HS-27A (cell line): Measurements from ENCODE around the gene ASCC3.
A peak's percentile ranks its signal among the peaks of the same experiment; 100 is the strongest.
"Not testable (repeated sequence)": the region's sequence is repeated elsewhere in the genome, so short reads cannot be mapped to it uniquely, and the experiment has no call there.

ENCODE experiments used
- DNase-seq: peaks from one replicate; pipeline ENCODE4 v3.0.0-alpha.2; 2012; ENCODE audit warnings: low read depth, missing footprints

The ASCC3 gene

DNA sequence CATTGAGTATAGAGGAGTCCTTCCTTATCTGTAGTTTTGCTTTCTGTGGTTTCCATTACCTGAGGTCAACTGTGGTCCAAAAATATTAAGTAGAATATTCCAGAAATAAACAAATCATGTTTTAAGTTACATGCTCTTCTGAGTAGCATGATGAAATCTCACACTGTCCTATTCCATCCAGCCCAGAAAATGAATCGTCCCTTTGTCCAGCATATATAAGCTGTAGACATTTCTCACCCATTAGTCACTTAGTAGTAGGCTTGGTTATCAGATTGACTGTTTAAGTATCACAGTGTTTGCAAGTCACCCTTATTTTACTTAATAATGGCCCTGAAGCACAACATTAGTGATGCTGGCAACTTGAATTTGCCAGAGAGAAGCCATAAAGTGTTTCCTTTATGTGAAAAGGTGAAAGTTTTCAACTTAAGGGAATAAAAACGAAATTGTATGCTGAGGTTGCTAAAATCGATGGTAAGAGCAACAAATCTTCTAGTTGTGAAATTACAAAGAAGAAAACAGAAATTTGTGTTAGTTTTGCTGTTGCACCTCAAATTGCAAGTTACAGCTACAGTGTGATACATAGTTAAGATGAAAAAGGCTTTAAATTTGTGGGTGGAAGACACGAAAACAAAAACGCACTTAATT lies 217.8 kb downstream of the ASCC3 start:
- peak; percentile 24 for DNase-seq

DNA sequence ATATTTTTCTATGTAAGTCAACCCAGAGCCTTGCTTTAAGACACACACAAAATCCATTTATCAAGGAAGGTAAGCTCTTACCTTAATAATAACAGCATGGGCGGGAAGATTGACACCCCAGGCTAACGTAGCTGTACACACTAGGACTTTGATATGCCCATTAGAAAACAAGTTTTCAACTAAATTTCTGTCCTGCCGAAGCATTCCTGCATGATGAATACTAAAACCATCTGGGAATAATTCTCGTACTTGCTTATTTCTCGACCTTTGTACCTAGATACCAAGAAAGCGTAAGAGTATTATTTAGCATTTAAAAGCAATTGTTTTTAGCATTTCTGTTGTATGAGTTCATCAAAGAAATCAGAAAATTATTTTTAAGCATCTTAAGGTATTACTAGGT lies 218.9 kb downstream of the ASCC3 start:
- DNase-seq: no peak

DNA sequence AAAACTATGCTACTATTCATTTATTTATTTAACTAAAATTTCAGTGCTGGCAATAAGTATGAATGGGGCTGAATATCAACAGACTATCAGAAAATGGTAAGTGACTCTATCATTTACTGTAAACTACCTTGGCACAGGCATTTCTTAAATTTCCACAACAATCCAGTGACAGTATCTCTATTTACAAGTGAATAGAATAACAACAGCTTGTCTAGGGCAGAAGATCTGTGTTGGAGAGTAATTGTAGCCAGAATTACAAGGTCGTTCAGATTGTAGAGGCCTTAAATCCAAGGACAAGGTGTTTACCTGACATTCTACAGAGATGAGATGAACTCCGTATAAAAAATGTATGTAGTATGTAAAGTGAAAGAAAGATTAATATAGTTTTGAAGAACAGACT lies 222.6 kb downstream of the ASCC3 start:
- DNase-seq: no peak

DNA sequence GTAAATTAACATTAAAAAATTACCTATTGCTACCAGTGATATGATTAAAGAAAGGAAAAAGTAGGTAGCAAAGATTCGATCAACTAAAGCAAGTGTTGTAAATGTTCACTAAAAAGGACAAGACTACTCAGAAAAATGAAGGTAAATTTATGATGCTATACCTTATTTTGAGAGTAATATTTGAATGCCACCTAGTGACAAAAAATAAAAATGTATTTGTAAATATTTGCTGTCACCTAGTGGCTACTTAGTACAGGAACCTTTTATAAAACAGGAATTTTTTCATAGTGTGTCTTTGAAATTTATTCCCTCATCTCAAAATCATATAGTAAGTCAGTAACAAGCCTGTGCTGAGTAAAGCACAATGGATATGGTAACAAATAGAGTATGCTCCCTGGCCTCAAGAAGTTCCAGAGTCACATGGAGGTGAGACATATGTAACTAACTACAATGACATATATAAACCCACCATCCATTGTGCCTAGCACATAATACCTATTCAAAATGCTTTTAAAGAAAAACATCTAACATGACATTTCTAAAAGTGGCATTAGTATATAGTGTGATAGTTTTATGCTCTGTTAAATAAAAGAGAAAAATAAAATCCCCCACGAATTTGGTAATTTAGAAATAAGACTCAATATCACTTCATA lies 223.3 kb downstream of the ASCC3 start:
- DNase-seq: no peak

DNA sequence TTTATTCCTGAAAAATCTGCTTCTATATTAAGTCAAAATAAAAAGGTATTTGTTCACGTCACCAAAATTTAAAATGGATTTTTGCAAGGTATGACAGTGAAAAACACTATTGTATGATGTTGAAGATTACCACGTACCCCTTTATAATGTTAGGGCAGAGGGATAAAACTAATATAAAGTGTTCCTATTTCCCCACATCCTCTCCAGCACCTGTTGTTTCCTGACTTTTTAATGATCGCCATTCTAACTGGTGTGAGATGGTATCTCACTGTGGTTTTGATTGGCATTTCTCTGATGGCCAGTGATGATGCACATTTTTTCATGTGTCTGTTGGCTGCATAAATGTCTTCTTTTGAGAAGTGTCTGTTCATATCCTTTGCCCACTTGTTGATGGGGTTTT lies 240.0 kb downstream of the ASCC3 start:
- DNase-seq: not testable (repeated sequence)

DNA sequence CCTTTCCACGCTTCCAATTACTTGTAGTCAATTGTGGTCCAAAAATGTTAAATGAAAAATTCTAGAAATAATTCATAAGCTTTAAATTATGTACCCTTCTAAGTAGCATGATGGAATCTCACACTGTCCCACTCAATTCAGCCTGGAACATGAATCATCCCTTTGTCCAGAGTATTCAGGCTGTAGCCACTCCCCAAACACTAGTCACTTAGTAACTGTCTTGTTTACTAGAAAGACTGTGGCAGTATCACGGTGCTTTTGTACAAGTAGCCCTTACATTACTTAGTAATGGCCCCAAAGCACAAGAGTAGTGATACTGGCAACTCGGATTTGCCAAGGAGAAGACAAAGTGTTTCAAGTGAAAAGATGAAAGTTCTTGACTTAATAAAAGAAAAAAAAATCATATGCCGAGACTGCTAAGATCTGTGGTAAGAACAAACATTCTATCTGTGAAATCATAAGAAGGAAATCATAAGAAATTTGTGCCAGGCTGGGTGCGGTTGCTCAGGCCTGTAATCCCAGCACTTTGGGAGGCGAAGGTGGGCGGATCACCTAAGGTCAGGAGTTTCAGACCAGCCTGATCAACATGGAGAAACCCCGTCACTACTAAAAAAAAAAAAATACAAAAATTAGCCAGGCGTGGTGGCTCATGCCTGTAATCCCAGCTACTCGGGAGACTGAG lies 247.9 kb downstream of the ASCC3 start:
- no peak for DNase-seq

DNA sequence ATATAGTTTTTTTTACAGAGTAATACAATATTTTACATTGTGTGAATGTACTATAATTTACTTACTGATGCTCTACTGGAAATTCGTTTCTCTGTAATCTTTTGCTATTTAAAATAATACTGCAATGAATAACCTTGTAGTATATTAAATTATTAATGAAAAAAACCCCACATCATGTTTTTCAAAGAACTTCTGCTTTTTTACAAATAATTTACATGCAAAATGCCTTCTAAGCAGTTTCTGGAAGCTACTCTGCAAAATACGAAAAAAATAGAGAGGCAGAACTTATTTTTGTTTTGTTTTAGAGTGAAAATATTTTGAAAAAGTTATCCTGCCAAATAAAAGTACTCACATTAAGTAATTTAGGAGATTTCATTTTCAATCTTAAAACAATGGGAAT lies 250.6 kb downstream of the ASCC3 start:
- no peak for DNase-seq

DNA sequence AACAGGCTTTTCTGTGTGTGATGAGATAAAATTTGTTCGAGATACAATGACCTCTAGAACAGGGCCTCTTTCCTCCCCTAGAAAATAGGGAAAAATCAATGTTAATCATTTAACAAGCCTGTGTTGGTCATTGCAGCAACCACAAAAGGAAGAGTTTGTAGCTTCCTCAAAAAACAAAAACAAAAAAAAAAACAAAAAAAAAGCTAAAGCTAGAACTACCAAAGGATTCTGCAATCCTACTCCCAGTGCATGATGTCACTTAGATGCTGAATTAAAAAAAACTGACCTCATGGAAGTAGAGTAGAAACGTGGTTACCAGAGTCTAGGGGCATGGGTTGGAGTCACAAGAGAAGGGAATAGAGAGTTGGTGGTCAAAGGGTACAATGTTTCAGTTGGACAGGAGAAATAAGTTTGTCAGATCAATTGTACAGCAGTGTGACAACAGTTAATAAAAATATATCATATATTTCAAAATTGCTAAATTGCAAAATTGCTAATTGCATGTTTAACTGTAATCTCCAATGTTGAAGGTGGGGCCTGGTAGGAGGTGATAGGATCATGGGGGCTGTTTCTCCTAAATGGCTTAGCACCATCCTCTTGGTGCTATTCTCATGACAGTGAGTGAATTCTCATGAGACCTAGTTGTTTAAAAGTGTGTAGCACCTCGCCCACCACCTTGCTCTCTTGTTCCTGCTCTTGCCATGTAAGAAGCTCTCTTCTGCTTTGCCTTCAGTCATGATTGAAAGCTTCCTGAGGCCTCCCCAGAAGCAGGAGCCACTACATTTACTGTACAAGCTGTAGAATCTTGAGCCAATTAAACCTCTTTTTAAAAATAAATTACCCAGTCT lies 253.0 kb downstream of the ASCC3 start:
- DNase-seq: no peak

DNA sequence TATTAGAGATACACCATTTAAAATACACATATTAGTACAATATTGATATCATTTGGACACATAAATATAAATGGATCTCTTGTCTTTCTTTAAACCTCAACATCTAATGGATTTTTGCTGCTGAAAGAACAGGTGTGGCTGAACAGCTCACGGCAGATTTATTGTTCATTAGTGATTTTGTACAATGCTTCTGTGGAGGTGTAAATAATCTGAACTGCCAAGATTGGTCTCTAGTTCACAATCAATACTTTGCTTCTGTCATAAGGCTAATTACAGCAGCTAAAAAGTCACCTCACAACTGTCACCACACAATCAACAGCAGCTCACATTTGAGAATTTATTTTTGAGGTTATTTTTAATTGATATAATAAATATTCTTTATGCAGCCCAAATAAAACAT lies 254.4 kb downstream of the ASCC3 start:
- DNase-seq: no peak

DNA sequence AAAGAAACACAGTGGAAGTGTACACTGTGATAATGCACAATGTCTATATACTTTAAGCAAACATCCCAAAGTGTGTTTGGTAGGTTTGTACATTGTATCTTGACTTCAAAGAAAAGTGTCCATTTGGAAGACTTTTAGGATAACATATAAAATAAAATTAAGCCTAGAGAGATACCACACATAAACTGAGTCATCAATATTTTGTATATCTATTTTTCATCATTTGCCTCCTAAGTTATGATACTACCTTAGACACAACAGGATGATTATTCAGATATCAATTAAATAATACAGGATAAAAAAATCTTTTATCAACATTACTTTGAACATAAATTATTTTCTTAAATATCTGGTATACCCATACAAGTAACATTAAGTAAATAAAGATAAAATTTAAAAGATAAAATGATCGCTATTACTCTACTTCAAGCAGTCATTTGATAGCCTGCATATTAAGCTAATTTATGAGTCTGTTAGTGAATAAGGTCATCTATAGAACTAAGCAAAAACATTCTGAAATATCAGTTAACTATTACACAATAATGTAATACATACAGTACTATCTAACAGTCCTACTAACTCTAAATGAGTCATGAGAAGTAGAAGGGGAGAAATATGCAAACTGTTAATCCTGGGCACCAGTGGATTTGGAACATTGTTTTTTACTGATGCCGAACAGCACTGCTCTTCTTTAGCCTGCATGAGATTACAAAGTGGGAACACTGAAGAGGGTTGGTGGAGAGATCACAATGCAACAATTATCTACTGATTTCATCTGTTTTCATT lies 258.0 kb downstream of the ASCC3 start:
- DNase-seq: no peak

DNA sequence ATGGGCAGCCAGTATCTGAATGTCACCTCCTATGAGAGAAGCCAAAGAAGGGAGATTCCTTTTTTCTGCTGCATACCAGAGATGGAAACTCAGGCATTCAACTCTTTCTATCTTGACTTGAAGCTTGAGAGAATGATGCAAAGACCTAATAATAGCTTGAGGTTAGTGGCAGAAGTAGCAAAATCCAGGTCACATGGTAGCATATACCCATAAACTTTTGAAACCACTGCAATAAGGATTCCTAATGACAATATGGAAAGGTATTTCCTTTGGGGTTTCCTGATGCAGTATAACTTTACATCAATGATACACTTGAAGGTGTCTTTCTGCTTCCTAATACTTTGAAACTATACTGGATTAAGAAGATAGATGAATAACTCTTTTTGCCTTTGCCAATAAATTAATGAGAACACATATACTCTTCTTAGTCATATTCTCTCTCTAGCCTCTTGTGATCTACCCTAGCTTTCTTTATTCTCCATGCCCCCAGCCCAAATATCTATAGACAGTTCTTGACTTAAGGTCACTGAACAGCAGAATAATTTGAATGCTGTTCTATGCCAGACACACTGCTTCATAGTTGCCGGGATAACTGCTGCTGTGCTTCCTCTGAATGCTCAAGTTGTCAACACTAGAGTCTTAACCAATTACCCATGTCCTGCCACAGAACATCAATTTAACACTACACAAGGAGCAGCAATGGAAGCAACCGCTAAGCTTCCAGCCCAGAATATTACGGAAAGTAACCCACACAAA lies 260.9 kb downstream of the ASCC3 start:
- peak; percentile 36 for DNase-seq

DNA sequence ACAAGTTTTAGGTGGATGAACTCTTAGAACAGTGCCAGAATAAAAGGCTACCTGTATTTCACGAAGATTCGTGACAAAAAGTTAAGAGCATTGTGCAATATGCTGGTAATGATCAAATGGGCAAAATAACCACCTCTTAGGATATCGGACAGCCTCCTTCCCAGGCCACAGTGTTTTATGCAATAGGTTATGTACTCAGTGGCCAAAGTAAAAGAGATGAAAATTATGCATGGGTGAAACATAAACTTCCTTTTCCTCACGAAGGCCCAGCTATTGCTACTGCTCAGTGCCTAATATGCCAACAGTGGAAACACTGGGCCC lies 262.8 kb downstream of the ASCC3 start:
- DNase-seq: no peak

DNA sequence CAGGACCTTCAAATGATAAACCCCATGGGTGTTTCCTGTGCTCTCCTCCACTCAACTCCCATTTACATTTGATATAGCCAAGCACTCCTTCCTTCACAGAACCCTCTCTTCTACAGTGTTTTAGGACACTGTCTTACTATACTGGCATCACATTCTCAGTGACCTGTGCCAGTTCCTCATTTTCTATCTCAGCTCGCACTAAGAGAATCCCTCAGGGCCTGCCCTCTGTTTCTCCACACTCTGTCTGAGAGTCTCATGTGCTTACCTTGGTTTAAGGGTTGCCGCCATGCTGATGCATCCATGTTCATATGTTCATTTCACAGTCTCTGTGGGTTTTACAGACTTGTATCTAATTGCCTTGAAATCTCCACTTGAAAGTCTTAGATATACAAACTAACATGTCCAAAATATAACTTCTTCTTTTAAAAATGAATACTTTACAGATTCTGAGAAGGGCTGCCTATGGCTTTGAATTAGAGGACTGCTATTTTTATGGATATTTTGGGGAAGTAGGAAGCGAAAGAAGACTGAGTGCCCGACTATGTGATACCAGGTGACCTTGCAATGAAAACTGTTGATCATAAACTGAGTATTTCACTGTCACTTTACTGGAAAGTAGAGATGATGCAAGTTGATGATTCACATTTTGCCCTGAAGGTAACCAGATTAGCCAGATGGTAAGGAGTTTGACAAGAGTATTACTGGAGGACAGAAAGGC lies 263.3 kb downstream of the ASCC3 start:
- no peak for DNase-seq

DNA sequence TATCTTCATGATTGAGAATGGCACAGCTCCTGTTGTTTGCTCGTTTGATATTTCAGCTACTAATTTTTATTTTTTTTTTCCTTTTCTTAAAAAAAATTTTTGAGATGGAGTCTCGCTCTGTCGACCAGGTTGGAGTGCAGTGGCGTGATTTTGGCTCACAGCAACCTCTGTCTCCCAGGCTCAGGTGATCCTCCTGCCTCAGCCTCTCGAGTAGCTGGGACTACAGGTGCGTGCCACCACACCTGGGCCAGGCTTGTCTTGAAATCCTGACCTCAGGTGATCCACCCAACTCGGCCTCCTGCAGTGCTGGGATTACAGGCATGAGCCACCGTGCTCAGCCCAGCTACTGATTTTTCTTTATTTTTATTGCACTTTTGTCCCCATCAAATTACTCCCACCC lies 266.2 kb downstream of the ASCC3 start:
- no peak for DNase-seq

DNA sequence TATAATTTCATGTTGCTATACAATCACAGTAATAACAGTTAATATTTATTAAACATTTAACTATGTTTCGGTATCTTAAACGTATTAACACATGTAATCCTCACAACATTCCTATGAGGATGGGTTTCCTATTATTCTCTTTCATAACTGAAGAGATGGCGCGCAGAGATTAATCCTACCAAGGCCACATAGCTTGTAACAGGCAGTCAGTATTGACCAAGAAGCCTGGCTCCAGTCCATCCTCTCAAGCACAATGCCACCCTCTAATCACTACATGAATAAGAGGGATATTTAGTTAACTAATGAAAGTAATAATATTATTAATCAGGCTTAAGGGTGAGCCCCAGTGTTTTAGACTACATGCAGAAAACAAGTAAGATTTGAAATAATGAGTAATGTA lies 266.7 kb downstream of the ASCC3 start:
- no peak for DNase-seq

DNA sequence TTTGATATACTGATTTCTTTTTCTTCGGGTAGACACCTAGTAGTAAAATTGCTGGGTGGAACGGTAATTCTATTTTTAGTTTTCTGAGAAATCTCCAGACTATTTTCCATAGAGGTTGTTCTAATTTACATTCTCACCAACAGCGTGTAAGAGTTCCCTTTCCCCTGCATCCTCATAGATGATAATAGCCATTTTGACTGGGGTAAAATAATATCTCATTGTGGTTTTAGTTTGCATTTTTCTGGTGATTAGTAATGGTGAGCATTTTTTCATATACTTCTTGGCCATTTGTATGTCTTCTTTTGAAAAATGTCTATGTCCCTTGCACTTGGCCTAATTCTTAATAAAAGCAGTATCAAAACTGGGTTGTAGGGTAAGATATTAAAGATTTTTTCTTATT lies 267.5 kb downstream of the ASCC3 start:
- no peak for DNase-seq

DNA sequence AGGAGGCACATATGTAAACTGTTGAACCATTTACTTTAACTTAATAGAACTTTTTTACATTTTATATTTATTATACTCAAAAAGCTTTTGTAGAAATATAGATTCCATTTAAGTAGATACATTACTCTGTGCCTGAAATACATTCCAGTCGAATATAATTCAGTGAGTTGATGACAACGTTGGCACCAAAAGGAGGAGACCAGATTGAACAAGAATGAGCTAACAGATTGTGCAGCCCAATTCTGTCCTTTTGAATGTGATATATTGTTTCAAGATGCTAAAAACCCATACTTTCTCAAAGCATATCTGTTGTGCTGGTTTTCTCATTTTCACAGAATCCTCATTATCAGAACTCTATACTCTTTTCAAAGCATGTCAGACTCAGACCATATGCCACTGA lies 269.0 kb downstream of the ASCC3 start:
- DNase-seq: no peak

DNA sequence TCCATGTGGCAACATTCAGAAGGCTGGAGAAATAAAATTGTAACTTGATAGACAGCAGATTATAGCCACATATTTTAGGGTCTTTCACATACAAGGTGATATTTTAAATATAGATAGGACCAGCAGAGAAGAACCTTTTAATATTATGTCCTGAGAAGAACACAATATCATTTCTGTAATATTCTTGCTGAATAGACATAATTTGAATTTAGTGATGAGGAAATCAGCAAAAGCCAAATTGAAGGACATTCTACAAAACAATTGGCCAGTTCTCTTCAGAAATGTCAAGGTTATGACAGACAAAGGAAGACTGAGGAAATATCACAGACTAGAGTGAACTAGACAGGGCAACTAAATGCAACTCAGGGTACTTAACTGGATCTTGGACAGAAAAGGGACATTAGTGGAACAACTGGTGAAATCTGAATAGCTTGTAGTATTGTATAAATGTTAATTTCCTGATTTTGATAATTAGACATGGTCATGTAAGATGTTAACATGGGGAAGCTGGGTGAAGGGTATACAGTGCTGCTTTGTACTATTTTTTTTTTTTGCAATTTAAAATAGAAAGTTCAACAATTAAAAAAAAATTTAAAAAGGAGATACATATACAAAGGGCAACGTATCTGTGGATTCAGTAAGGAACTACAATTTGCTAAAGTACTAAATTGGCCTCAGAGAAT lies 281.9 kb downstream of the ASCC3 start:
- DNase-seq: no peak

DNA sequence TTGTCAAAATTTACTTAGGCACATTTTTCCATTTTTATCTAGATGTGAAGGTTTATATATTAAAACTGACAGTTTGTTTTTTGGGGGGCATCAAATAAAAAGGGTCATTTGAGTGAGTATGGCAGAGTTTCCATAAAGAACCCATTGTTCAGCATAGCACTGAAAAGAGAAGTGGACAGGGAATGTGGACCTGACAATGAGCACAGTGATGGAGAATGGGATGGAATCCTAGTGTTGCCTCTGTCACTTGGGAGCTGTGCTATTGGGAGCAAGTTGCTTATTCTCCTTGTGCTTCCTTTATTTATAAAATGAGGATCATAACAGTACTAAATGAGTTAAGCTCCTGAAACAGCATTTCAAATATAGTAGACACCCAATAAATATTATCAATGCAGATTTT lies 285.7 kb downstream of the ASCC3 start:
- no peak for DNase-seq

DNA sequence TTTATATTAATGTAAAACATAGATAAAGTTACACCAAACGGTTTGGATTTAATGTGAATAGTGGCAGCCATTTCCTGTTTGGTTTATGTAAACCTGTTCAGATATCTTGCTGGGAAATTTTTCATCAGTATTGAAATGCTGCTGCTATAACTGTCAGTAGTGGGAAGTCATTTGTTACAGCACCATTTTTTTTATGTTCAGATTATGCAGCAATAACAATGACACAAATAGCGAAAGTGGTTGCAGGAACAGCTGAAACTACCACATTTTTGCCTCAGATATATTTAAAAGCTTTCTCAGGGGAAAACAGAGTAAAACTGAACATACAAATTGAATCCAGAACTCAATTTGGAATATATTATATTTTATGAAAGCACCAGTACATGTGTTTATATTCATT lies 287.6 kb downstream of the ASCC3 start:
- DNase-seq: no peak
